ENCODE data around the gene HACD2.

The HACD2 gene

GRCh38 chr3:123458255-123458654, 126.6 kb downstream of the HACD2 start:
- Histone ChIP-seq H4K20me1 (no peaks in the 10 kb centered on the region), H3K9me3 (no peaks in the 10 kb centered on the region), H3K4me1 (peaks cover 18% of the 10 kb centered on the region), H3K4me3 (no peak overlapping the region), H3K36me3 (no peaks in the 10 kb centered on the region), H3K27ac (no peak overlapping the region), H3K27me3 (no peaks in the 10 kb centered on the region), H3K9ac (no peak overlapping the region), H3K4me2 (peak overlapping the region; percentile 19; the same call in 1 of the 2 replicates)
- TF ChIP-seq Cebpa-rat (IDR thresholded peaks at IDR 0.05) = no peak

DNA sequence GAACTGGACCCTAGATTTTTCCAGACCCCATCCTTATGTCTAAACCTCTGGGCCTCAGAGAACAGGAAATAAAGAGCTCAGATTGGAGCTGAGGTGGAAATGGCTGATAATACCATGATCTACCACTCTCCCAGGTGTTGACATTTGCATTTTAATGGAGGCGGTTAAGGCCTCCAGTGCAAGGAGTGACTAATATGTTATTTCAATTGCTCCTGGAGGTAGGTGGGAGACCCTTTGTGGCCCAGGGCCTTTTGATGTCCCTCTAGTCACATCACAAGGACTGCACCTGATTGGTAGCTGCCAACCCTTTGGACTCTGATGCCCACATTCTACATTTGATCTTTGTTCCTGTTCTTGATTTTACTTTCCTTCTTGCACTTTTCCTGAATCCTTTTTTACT, 127.0 kb downstream of the HACD2 start:
- no peaks in the 10 kb centered on the region for H3K36me3 ChIP-seq
- H4K20me1 ChIP-seq = no peaks in the 10 kb centered on the region
- H3K9me3 ChIP-seq = no peaks in the 10 kb centered on the region
- no peak overlapping the region for H3K27ac ChIP-seq
- no peak overlapping the region for H3K4me2 ChIP-seq
- no peak overlapping the region for H3K4me3 ChIP-seq
- no peak overlapping the region for H3K9ac ChIP-seq
- H3K27me3 ChIP-seq = no peaks in the 10 kb centered on the region
- no peak for TF ChIP-seq Cebpa-rat (IDR thresholded peaks at IDR 0.05)
- H3K4me1 ChIP-seq = peaks cover 18% of the 10 kb centered on the region

DNA sequence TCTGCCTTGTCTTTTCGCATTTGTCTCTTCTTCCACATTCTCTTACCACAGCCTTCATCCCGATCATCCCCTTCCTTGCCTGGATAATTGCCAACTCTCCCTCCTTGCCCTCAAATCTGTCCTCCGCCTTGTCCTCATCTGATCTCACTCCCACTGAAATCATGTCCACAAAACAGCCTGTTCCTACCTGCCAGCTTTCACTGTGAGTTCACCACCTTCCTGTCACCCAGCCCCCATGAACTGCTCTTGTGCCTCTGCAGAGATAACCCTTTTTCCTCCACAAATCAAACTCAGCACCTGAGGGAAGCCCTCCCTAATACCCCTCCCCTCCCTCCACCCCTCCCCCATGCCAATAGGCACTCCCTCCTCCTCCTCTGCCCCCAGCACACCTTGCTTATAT, 131.2 kb downstream of the HACD2 start:
- Histone ChIP-seq H3K27me3 (peaks cover 29% of the 10 kb centered on the region), H3K4me3 (no peak overlapping the region), H3K9me3 (no peaks in the 10 kb centered on the region; the same call in 1 of the 2 replicates), H3K4me1 (peaks cover 17% of the 10 kb centered on the region), H3K27ac (no peak overlapping the region), H3K36me3 (no peaks in the 10 kb centered on the region), H3K4me2 (no peak overlapping the region), H4K20me1 (no peaks in the 10 kb centered on the region), H3K9ac (no peak overlapping the region)
- no peak for TF ChIP-seq Cebpa-rat (IDR thresholded peaks at IDR 0.05)

DNA sequence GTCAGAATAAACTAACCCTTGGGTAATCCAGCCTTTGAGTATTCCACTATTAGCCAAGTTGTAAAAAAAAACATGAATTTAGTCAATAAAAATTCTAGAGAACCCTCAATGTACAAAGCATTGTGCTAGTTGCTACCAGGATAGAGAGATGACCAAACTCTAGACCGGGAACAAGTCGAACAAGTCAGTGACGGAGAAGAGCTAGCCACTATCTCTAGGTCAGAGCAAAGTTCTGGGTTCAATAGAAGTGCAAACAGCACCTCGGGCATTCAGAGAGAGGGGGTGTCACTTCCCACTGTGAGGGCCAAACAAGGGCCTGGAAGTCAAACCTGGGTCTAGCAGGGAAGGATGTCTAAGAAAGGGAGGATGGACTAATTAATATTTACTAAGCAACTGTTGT, 133.7 kb downstream of the HACD2 start:
- Histone ChIP-seq H3K9ac (no peak overlapping the region), H3K4me3 (no peak overlapping the region), H4K20me1 (no peaks in the 10 kb centered on the region), H3K4me1 (peaks cover 19% of the 10 kb centered on the region), H3K27me3 (peaks cover 54% of the 10 kb centered on the region), H3K9me3 (peaks cover 12% of the 10 kb centered on the region; the same call in 1 of the 2 replicates), H3K4me2 (no peak overlapping the region), H3K36me3 (no peaks in the 10 kb centered on the region), H3K27ac (no peak overlapping the region)
- no peak for TF ChIP-seq Cebpa-rat (IDR thresholded peaks at IDR 0.05)

DNA sequence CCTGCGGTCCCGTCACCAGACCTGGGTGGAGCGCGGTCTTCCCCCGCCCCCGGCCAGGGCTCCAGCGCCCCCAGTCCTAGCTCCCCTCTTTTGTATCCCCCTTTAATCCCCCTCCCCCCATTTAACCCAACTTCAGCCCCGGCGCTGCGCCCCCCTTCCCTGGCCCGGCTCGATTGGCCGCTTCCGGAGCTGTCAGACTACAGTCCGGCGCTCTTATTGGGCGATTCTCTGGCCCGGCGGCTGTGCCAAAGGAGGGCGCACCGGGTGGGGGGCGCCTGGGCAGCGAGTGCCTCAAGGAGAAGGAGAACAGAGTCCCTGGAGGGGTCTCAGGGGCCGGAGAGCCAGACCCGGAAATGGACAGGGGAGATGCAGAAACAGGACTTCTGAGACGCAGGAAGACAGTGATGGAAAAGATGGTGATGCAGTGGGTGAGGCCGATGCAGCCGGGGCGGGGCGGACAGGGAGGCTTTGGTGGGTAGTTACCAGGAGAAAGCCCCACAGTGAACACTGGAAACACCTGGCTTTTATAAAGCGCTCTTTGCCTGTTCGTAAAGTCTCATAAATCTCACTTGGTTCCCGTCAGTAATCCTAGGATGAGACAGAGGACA, 134.8 kb downstream of the HACD2 start:
- peak overlapping the region; percentile 62 for H3K9ac ChIP-seq
- peak overlapping the region; percentile 71 for H3K4me3 ChIP-seq
- H3K27ac ChIP-seq = no peak overlapping the region
- H3K27me3 ChIP-seq = peaks cover 54% of the 10 kb centered on the region
- peaks cover 19% of the 10 kb centered on the region for H3K4me1 ChIP-seq
- peak overlapping the region; percentile 100 for H3K4me2 ChIP-seq
- no peaks in the 10 kb centered on the region for H3K36me3 ChIP-seq
- H3K9me3 ChIP-seq = peaks cover 12% of the 10 kb centered on the region; the same call in 1 of the 2 replicates
- H4K20me1 ChIP-seq = no peaks in the 10 kb centered on the region
- no peak for TF ChIP-seq Cebpa-rat (IDR thresholded peaks at IDR 0.05)

DNA sequence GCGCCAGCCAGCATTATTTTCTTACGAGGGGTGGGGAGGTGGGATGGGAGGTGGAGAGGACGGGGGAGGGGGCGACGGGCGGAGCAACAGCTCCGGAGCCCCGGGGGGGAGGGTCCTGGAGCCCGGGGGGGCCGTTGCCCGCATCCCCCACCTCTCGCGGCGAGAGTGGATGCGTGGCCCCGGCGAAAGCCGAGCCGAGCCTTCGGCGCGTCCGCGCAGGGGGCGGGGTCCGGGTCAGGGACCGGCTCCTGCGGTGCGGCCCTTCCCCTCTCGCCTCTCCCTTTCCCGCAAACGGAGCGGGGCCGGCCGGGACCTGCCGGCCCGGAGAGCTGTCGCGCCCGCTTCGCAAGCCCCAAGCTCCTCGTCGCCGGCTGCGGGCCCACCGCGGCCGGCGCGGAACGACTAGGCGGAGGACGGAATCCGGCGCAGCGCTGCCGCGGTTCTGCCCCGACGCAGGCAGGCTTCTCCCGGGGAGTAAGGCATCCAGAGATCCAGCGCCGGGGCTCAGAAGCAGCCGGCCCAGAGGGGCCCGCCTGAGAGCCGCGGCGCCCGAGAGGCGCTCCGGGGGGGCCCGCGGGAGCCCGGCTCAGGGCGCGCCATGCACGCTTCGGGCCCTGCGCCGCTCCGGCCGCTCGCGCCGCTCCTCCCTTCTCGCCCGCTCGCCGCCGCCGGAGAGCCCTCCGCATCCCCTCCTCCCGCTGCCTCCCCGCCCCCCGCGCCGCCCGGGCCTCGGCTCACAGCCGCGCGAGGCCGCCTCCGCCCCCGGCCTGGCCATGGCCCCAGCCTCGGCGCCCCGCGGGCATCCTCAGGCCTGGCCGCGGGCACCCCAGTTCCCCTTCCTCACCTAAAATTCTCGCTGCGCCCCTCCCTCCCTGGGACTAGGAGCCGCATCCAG, 135.5 kb downstream of the HACD2 start:
- peak overlapping the region; percentile 62 for H3K9ac ChIP-seq
- peaks cover 54% of the 10 kb centered on the region for H3K27me3 ChIP-seq
- peaks cover 19% of the 10 kb centered on the region for H3K4me1 ChIP-seq
- no peak for TF ChIP-seq Cebpa-rat (IDR thresholded peaks at IDR 0.05)
- peaks cover 12% of the 10 kb centered on the region; the same call in 1 of the 2 replicates for H3K9me3 ChIP-seq
- H3K4me3 ChIP-seq = peak overlapping the region; percentile 71
- H3K27ac ChIP-seq = no peak overlapping the region
- H3K4me2 ChIP-seq = peak overlapping the region; percentile 100
- H3K36me3 ChIP-seq = no peaks in the 10 kb centered on the region
- no peaks in the 10 kb centered on the region for H4K20me1 ChIP-seq

GRCh38 chr3:123448536-123449101, 136.2 kb downstream of the HACD2 start, which contains the start of gene ADCY5:
Gene ADCY5, minus strand, starts transcription at chr3:123449090. Its CDS starts 545 bp downstream, at chr3:123448545.
- H3K4me3 ChIP-seq = peak within 1 kb of the TSS; percentile 71
- H3K27me3 ChIP-seq = peaks cover 54% of the 10 kb centered on the region
- peak within 1 kb of the TSS; percentile 100 for H3K4me2 ChIP-seq
- peaks cover 19% of the 10 kb centered on the region for H3K4me1 ChIP-seq
- H3K9ac ChIP-seq = peak within 1 kb of the TSS; percentile 62
- no peaks in the 10 kb centered on the region for H3K36me3 ChIP-seq
- H3K9me3 ChIP-seq = peaks cover 12% of the 10 kb centered on the region; the same call in 1 of the 2 replicates
- TF ChIP-seq Cebpa-rat (IDR thresholded peaks at IDR 0.05) = no peak
- H4K20me1 ChIP-seq = no peaks in the 10 kb centered on the region
- no peak within 1 kb of the TSS for H3K27ac ChIP-seq

DNA sequence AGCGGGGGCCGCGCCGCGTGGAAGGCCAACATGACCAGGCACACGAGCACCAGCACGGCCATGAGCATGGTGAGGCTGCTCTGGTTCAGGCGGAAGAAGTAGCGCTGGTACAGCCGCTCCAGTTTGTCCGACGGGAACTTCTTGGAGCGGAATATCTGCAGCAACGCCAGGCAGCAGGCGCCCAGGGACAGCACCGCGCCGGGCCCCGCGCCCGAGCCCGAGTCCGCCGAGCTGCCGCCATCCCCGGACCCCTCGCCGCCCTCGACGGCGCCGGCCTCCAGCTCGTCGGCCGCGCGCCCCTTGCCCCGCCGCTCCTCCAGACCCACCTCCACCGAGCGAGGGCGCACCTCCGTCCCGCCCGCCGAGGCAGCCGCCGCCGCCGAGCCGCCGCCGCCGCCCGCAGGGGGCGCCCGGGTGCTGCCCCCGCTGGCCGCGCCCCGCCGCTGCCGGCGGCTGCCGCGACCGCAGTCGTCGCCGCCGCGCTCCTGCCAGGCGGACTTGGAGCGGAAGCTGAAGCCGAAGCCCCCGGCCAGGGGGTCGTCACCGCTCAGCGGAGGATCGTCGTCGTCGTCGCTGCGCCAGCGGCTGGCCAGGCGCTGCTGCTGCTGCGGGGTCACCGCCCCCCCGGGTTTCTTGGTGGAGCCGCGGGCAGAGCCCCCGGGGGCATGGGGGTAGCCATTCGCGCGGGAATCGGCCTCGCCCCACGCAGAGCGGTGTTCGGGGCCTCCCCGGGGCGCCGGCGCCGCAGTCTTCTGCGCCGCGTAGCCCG, 136.9 kb downstream of the HACD2 start:
- no peaks in the 10 kb centered on the region for H3K36me3 ChIP-seq
- no peak overlapping the region for H3K9ac ChIP-seq
- H4K20me1 ChIP-seq = no peaks in the 10 kb centered on the region
- peak overlapping the region; percentile 100 for H3K4me2 ChIP-seq
- no peak overlapping the region for H3K27ac ChIP-seq
- TF ChIP-seq Cebpa-rat (IDR thresholded peaks at IDR 0.05) = no peak
- H3K4me1 ChIP-seq = peaks cover 19% of the 10 kb centered on the region
- peaks cover 12% of the 10 kb centered on the region; the same call in 1 of the 2 replicates for H3K9me3 ChIP-seq
- peak overlapping the region; percentile 71 for H3K4me3 ChIP-seq
- H3K27me3 ChIP-seq = peaks cover 54% of the 10 kb centered on the region

GRCh38 chr3:123447416-123447748, 137.5 kb downstream of the HACD2 start:
- Histone ChIP-seq H3K4me3 (no peak overlapping the region), H4K20me1 (no peaks in the 10 kb centered on the region), H3K4me1 (peaks cover 19% of the 10 kb centered on the region), H3K9ac (no peak overlapping the region), H3K4me2 (no peak overlapping the region), H3K36me3 (no peaks in the 10 kb centered on the region), H3K27me3 (peaks cover 54% of the 10 kb centered on the region), H3K9me3 (peaks cover 12% of the 10 kb centered on the region; the same call in 1 of the 2 replicates), H3K27ac (no peak overlapping the region)
- no peak for TF ChIP-seq Cebpa-rat (IDR thresholded peaks at IDR 0.05)

Data from BLaER1 (cell line).